Ascending aorta (tissue), 2 donors: ENCODE data around the gene SRPK2. TPM values are rescaled to one million over a fixed set of nuclear protein-coding genes. Genes with fewer than 3 reads are reported as not detected.

Experiments
- DNase-seq, 2 donors: peaks; one replicate each; pipeline ENCODE4 v3.0.0-alpha.2; 2019; ENCODE audit warnings: low spot score in 2 of 2
- H3K27ac ChIP-seq, 2 donors: fragments of 200-600 bp; sonication (generic); one replicate each; pipeline ENCODE4 v1.5.1; 2016 to 2017; ENCODE audit warnings: mild to moderate bottlenecking in 1 of 2
- H3K27me3 ChIP-seq: fragments of 200-600 bp; sonication (generic); one replicate; pipeline ENCODE4 v1.5.1; 2017
- H3K36me3 ChIP-seq, 2 donors: fragments of 200-600 bp; sonication (generic); one replicate each; pipeline ENCODE4 v1.5.1; 2016
- H3K4me1 ChIP-seq, 2 donors: fragments of 200-600 bp; sonication (generic); one replicate each; pipeline ENCODE4 v1.5.1; 2016 to 2017; ENCODE audit warnings: mild to moderate bottlenecking in 1 of 2
- H3K4me3 ChIP-seq, 2 donors: fragments of 200-600 bp; sonication (generic); one replicate each; pipeline ENCODE4 v1.5.1; 2016 to 2017; ENCODE audit warnings: mild to moderate bottlenecking in 1 of 2
- H3K9me3 ChIP-seq, 2 donors: fragments of 200-600 bp; sonication (generic); one replicate each; pipeline ENCODE4 v1.5.1; 2016
- intact Hi-C: fragments of 100-400 bp; cut with DNase I; formaldehyde crosslinking; loops from one replicate; pipeline ENCODE4 v1.15.1; 2023
- total RNA-seq: library from RNA; depleted of rRNA; stranded (reverse); fragments of >200 nt; gene quantifications from one replicate; pipeline ENCODE4 v1.1.0, GENCODE V29; 2016
- TF ChIP-seq, protein P1 (sequence below), 3 experiments: fragments of 200-600 bp in 2 of 3; fragments of 450-650 bp in 1 of 3; sonication (generic) in 2 of 3; IDR thresholded peaks; one replicate each; pipeline ENCODE4 v1.5.1; 2016 to 2019; ENCODE audit warnings: antibody characterized with exemption in 3 of 3, mild to moderate bottlenecking in 1 of 3, moderate library complexity in 1 of 3

SRPK2 gene
- total RNA-seq, 1 donor from 2014 or later = 26.2 TPM

DNA sequence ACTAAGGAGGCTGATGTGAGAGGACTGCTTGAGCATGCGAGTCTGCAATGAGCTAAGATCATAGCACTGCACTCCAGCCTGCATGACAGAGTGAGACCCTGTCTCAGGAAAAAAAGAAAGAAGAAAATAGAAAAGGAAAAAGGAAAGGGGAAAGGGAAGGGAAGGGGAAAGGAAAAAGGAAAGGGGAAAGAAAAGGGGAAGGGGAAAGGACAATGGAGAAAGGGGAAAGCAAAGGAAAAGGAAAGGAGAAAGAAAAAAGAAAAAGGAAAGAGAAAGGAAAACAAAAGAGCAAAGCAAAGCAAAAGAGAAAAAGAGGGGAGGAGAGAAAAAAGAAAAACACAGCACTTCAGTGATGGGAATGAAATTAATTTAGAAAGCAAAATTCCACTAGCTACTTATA lies 179.3 kb downstream of the SRPK2 start:
- Histone ChIP-seq H3K4me3 (no peak overlapping the region), H3K27me3 (no peaks in the 10 kb centered on the region), H3K4me1 (peaks cover 0 to 9% of the 10 kb centered on the region in 2 donors), H3K27ac (no peak overlapping the region), H3K9me3 (no peaks in the 10 kb centered on the region), H3K36me3 (no peaks in the 10 kb centered on the region)
- TF ChIP-seq, protein P1, sequence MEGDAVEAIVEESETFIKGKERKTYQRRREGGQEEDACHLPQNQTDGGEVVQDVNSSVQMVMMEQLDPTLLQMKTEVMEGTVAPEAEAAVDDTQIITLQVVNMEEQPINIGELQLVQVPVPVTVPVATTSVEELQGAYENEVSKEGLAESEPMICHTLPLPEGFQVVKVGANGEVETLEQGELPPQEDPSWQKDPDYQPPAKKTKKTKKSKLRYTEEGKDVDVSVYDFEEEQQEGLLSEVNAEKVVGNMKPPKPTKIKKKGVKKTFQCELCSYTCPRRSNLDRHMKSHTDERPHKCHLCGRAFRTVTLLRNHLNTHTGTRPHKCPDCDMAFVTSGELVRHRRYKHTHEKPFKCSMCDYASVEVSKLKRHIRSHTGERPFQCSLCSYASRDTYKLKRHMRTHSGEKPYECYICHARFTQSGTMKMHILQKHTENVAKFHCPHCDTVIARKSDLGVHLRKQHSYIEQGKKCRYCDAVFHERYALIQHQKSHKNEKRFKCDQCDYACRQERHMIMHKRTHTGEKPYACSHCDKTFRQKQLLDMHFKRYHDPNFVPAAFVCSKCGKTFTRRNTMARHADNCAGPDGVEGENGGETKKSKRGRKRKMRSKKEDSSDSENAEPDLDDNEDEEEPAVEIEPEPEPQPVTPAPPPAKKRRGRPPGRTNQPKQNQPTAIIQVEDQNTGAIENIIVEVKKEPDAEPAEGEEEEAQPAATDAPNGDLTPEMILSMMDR (IDR thresholded peaks at IDR 0.05) = no peak
- no peak for DNase-seq
- intact Hi-C loops = no loop called here

DNA sequence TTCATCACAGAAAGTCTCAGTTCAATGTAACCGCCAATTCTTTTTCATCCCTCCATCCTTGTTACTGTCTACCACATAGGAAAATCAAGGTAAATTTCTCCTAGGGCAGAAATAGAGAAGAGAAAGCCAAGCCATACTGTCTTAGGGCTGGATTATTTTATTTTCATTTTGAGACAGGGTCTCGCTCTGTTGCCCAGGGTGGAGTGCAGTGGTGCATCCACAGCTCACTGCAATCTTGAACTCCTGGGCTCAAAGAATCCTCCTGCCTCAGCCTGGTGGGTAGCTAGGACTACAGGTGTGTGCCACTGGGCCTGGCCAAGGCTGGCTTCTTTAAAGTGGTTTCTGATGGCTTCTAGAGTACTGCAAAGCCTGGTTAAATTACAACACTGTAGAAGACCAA lies 181.7 kb downstream of the SRPK2 start:
- Histone ChIP-seq H3K27me3 (no peaks in the 10 kb centered on the region), H3K4me1 (peaks cover 0 to 9% of the 10 kb centered on the region in 2 donors), H3K4me3 (no peak overlapping the region), H3K27ac (no peak overlapping the region), H3K36me3 (no peaks in the 10 kb centered on the region), H3K9me3 (no peaks in the 10 kb centered on the region)
- no peak for DNase-seq
- TF ChIP-seq, protein P1 (IDR thresholded peaks at IDR 0.05) = no peak
- intact Hi-C loops = no loop called here

DNA sequence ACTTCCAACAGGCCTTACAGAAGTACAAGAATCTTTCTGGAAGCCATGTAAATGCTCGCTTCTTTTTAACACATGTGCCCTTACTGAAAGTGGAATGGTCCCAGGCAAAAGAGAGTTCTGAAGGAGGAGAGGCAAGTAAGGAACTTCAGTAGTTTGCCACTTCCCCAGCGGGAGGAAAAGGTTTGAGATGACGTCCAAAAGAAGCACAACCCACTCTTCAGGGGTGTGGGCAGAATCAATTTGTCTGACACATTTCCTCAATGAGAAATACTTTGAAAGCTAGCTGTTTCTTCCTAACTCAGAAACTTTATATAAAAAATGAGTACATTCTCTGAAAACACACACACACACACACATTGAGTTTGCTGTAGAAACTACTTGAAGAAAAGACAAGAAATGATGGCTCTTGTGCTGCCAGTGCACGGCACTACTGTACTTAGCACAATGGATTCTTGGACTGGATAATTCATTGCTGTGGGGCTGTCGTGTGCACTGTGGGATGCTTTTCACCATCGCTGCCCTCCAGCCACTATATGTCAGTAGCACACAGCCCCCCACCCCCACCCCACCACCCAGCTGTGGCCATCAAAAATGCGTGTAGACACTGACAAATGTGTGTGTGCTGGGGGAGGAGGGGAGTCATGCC lies 183.0 kb downstream of the SRPK2 start:
- peaks cover 0 to 7% of the 10 kb centered on the region in 2 donors for H3K4me1 ChIP-seq
- no peaks in the 10 kb centered on the region for H3K27me3 ChIP-seq
- intact Hi-C loops = no loop called here
- TF ChIP-seq, protein P1 (IDR thresholded peaks at IDR 0.05) = no peak
- H3K4me3 ChIP-seq = no peak overlapping the region
- H3K27ac ChIP-seq = no peak overlapping the region
- DNase-seq = no peak
- peaks cover 2 to 3% of the 10 kb centered on the region in 2 donors for H3K36me3 ChIP-seq
- no peaks in the 10 kb centered on the region for H3K9me3 ChIP-seq

DNA sequence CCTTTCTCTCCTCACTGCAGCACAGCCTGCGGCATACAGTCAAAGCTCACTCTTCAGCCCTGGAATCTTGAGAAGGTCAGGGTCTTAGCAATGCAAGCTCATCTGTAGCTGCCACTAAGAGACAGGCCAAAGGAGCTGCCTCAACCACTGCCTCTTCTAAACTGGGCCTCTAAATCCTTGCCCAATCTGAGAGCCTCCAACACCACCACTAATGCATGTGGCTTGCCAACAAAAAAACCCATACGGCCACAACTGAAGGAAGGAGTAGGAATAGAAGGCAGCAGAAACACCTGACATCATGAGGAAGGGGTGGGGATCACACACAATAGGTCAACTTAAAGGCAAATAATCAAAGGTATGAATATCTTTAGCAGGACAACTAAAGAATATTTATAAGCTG lies 183.8 kb downstream of the SRPK2 start:
- TF ChIP-seq, protein P1 (IDR thresholded peaks at IDR 0.05) = no peak
- intact Hi-C loops = no loop called here
- H3K4me1 ChIP-seq = no peaks in the 10 kb centered on the region
- no peaks in the 10 kb centered on the region for H3K9me3 ChIP-seq
- peaks cover 2 to 3% of the 10 kb centered on the region in 2 donors for H3K36me3 ChIP-seq
- no peak overlapping the region for H3K4me3 ChIP-seq
- H3K27ac ChIP-seq = no peak overlapping the region
- no peak for DNase-seq
- no peaks in the 10 kb centered on the region for H3K27me3 ChIP-seq

DNA sequence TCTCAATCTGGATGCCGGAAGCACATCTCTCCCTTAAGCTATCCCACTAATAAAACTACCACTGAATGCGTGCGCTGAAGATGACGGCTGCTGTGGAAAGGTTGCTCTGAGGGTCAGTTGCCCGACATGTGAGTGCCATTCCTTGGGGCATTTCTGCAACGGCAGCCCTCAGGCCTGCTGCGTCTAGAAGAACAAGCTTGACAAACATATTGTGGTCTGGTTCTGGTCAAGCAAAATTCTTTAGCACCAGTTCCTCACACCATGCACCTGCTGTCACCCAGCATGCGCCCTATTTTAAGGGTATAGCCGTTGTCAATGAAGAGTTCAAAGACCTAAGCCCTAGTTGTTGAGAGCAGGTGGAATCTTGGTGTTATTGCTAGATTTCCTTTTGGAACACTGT lies 184.2 kb downstream of the SRPK2 start:
- TF ChIP-seq, protein P1 (IDR thresholded peaks at IDR 0.05) = no peak
- H3K27me3 ChIP-seq = no peaks in the 10 kb centered on the region
- H3K4me3 ChIP-seq = no peak overlapping the region
- H3K4me1 ChIP-seq = no peaks in the 10 kb centered on the region
- no peaks in the 10 kb centered on the region for H3K9me3 ChIP-seq
- H3K27ac ChIP-seq = no peak overlapping the region
- H3K36me3 ChIP-seq = peaks cover 2 to 3% of the 10 kb centered on the region in 2 donors
- intact Hi-C loops = no loop called here
- DNase-seq = no peak

DNA sequence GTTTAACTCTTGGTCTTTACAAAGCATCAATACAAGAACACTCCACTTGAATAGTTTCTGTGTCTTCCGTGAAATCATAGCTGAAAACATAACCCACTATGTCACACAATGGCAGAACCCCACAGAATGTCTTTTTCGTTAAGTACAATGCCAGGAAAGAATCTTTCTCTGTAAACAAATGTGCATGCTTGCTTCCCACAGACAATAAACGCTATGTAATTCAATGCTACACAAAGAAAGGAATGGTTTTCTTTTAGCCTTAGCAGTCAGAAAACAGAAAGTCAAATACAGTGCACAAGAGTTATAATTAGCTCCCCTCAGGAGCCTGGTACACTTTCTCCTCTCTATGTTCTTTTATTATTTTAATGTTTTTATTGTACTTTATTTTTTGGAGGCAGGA lies 186.1 kb downstream of the SRPK2 start:
- H3K4me3 ChIP-seq = no peak overlapping the region
- no peak overlapping the region for H3K27ac ChIP-seq
- no peaks in the 10 kb centered on the region for H3K4me1 ChIP-seq
- H3K36me3 ChIP-seq = peaks cover 2 to 3% of the 10 kb centered on the region in 2 donors
- no peaks in the 10 kb centered on the region for H3K9me3 ChIP-seq
- H3K27me3 ChIP-seq = no peaks in the 10 kb centered on the region
- DNase-seq = no peak
- intact Hi-C loops = no loop called here
- TF ChIP-seq, protein P1 (IDR thresholded peaks at IDR 0.05) = no peak
